Suprapubic skin (tissue), 4 donors: Measurements from ENCODE around the gene RETREG1. TPM values are rescaled to one million over a fixed set of nuclear protein-coding genes. Genes with fewer than 3 reads are reported as not detected.

ENCODE experiments used
- DNase-seq, 2 donors: peaks; one replicate each; pipeline ENCODE4 v3.0.0-alpha.2; 2019; ENCODE audit warnings: low spot score in 2 of 2
- H3K27ac ChIP-seq: fragments of 200-600 bp; sonication (generic); one replicate; pipeline ENCODE4 v1.5.1; 2019
- H3K27me3 ChIP-seq: fragments of 200-600 bp; sonication (generic); one replicate; pipeline ENCODE4 v1.5.1; 2019
- H3K36me3 ChIP-seq: fragments of 200-600 bp; sonication (generic); one replicate; pipeline ENCODE4 v1.5.1; 2019
- H3K4me1 ChIP-seq: fragments of 200-600 bp; sonication (generic); one replicate; pipeline ENCODE4 v1.5.1; 2019
- H3K4me3 ChIP-seq: fragments of 200-600 bp; sonication (generic); one replicate; pipeline ENCODE4 v1.5.1; 2019; ENCODE audit warnings: mild to moderate bottlenecking
- H3K9me3 ChIP-seq: fragments of 200-600 bp; sonication (generic); one replicate; pipeline ENCODE4 v1.5.1; 2019
- EP300 ChIP-seq: sonication (generic); formaldehyde crosslinking; IDR thresholded peaks from one replicate; pipeline ENCODE4 v1.6.1; 2017; ENCODE audit warnings: antibody characterized with exemption
- POLR2A ChIP-seq, 2 donors: fragments of 450-650 bp; IDR thresholded peaks; one replicate each; pipeline ENCODE4 v1.6.1; 2017; ENCODE audit warnings: antibody characterized with exemption in 2 of 2, mild to moderate bottlenecking in 2 of 2, moderate library complexity in 2 of 2
- POLR2AphosphoS5 ChIP-seq, 3 donors: sonication (generic); formaldehyde crosslinking; IDR thresholded peaks; one replicate each; pipeline ENCODE4 v1.6.1; 2017; ENCODE audit warnings: antibody characterized with exemption in 3 of 3
- WGBS: methylation state at CpG from one replicate; pipeline ENCODE4 v1.1.5; 2018; 5-methylcytosine and 5-hydroxymethylcytosine counted together
- total RNA-seq, 4 donors: library from RNA; depleted of rRNA; stranded (reverse); fragments of >200 nt; gene quantifications; one replicate each; pipeline ENCODE4 v1.1.0, GENCODE V29; 2016
- TF ChIP-seq, protein P1 (sequence below), 2 donors: fragments of 200-600 bp in 1 of 2; fragments of 450-650 bp in 1 of 2; sonication (generic) in 1 of 2; IDR thresholded peaks; one replicate each; pipeline ENCODE4 v1.5.1; 2016 to 2019; ENCODE audit warnings: antibody characterized with exemption in 2 of 2, mild to moderate bottlenecking in 1 of 2, moderate library complexity in 1 of 2

Gene RETREG1
- total RNA-seq, 4 donors from 2014 or later = 24.7 to 47.3 (median 31.4) TPM

DNA sequence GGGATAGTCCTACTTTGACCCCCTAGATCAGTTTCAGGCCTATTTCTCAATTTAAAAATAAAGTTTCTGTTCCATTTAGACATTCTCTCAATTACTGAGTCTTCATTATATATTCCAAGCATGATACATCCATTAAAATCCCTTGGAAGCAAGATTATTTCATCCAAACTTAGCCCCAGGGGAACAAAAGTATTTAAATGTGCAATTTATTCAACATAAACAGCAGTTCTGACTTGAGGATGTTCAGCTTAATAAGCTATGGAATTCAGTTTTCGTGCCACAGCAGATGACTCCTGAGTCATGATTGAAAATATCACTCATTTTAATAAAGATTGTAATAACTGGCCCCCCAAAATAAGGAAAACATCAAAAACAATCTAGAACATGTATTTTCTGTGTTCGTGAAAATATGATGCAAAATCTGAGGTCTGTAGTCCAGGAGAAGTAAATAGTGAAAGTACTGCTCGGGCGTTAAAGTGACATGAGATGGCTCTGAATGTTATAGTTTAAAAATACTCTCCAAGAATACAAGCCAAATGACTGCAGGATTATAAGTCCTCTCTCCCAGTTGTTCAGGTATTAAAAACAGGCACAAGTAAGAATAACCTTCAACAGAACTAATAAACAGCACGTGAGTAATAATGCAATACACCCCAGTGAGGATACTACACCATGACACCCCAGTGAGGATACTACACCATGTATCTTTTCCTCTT lies 67.1 kb downstream of the RETREG1 start:
- no peaks in the 10 kb centered on the region for H3K36me3 ChIP-seq
- no peak overlapping the region for H3K4me3 ChIP-seq
- TF ChIP-seq, protein P1, sequence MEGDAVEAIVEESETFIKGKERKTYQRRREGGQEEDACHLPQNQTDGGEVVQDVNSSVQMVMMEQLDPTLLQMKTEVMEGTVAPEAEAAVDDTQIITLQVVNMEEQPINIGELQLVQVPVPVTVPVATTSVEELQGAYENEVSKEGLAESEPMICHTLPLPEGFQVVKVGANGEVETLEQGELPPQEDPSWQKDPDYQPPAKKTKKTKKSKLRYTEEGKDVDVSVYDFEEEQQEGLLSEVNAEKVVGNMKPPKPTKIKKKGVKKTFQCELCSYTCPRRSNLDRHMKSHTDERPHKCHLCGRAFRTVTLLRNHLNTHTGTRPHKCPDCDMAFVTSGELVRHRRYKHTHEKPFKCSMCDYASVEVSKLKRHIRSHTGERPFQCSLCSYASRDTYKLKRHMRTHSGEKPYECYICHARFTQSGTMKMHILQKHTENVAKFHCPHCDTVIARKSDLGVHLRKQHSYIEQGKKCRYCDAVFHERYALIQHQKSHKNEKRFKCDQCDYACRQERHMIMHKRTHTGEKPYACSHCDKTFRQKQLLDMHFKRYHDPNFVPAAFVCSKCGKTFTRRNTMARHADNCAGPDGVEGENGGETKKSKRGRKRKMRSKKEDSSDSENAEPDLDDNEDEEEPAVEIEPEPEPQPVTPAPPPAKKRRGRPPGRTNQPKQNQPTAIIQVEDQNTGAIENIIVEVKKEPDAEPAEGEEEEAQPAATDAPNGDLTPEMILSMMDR (IDR thresholded peaks at IDR 0.05) = no peak
- TF ChIP-seq POLR2A (IDR thresholded peaks at IDR 0.05) (no peak), EP300 (no peak)
- no peaks in the 10 kb centered on the region for H3K27me3 ChIP-seq
- WGBS = 44% methylated on average over 5 of the region's 5 CpGs
- peak overlapping the region; percentile 50 for H3K27ac ChIP-seq
- no peaks in the 10 kb centered on the region for H3K9me3 ChIP-seq
- no peak for DNase-seq
- peaks cover 26% of the 10 kb centered on the region for H3K4me1 ChIP-seq

DNA sequence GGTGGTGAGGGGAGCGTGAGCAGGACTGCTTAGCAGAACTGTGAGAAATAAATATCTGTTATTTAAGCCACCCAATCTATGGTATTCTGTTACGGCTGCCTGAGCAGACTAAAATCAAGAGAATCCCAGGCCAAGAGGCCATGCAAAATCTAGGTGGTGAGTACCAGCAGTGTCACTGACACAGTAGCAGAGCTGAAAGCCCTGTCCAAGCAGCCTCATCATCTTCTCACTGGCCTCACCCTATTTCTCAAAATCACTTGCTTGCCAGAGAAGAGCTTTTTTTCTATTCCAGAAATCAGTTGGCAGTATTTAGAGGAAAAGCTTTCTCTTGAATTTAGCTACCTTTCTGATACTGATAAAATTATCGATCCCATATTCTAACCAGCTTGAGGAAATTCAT lies 68.0 kb downstream of the RETREG1 start:
- no peaks in the 10 kb centered on the region for H3K27me3 ChIP-seq
- H3K27ac ChIP-seq = peak overlapping the region; percentile 50
- no peaks in the 10 kb centered on the region for H3K9me3 ChIP-seq
- peaks cover 26% of the 10 kb centered on the region for H3K4me1 ChIP-seq
- H3K36me3 ChIP-seq = no peaks in the 10 kb centered on the region
- no peak for DNase-seq
- TF ChIP-seq EP300 (no peak), POLR2AphosphoS5 (IDR thresholded peaks at IDR 0.05) (no peak)
- WGBS = 65% methylated on average over 3 of the region's 3 CpGs
- H3K4me3 ChIP-seq = no peak overlapping the region

DNA sequence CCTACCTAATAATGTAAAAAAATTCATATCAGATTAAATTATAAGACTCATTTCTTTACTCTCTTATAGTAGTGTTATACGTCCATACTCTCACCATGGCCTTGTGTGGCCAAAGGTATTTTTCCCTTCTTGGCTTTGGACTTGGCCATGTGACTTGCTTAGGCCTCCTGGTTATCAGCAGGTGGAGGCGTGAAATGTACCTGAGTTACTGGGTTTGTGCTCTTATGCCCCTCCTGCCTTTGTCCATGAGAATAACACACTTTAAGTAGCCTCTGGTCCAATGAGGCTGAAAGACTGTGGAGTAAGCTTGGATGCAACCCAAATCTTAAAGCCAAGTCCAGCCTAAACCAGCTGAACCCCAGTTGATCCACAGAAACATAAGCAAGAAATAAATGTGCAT lies 68.7 kb downstream of the RETREG1 start:
- Histone ChIP-seq H3K27ac (peak overlapping the region; percentile 52), H3K4me1 (peaks cover 26% of the 10 kb centered on the region), H3K9me3 (no peaks in the 10 kb centered on the region), H3K4me3 (no peak overlapping the region), H3K36me3 (no peaks in the 10 kb centered on the region), H3K27me3 (no peaks in the 10 kb centered on the region)
- TF ChIP-seq, protein P1 (IDR thresholded peaks at IDR 0.05) = no peak
- TF ChIP-seq POLR2A (IDR thresholded peaks at IDR 0.05) = no peak
- no peak for TF ChIP-seq POLR2AphosphoS5 (IDR thresholded peaks at IDR 0.05)
- no peak for TF ChIP-seq EP300
- WGBS = 84% methylated on average over 2 of the region's 2 CpGs
- no peak for DNase-seq

DNA sequence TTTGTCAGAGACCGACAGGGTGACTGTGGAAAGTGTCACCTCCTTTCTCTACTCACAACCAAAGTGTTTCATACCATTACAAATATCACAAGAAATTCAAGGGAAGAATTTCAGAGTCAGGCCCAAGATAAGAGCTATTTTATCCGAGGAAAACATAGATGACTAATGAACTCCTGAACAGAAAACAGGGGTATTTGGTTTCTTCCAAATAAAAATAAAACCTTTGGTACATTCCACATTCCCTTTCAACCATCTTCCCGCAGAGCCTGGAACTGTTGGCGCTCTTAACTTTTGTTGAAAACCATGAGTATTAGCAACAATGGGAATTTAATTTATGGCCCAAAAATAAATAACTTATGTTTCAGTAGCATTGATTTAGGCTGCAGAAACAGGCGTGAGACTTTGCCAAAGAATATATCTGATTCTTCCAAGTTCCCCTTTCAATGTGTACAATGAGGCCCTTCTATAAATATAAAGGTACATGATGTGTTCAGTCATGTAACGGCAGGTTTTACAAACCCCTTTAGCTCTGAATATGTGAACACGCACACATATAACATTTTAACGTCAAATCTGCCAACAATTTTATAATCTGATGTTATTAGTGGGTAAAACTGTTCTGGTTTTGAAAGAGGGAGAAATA lies 69.5 kb downstream of the RETREG1 start:
- DNase-seq = no peak
- 56% methylated on average over 8 of the region's 8 CpGs for WGBS
- H3K27me3 ChIP-seq = no peaks in the 10 kb centered on the region
- H3K4me3 ChIP-seq = no peak overlapping the region
- peak overlapping the region; percentile 52 for H3K27ac ChIP-seq
- no peaks in the 10 kb centered on the region for H3K36me3 ChIP-seq
- no peaks in the 10 kb centered on the region for H3K9me3 ChIP-seq
- TF ChIP-seq POLR2A (IDR thresholded peaks at IDR 0.05) (no peak), EP300 (no peak), POLR2AphosphoS5 (IDR thresholded peaks at IDR 0.05) (no peak)
- TF ChIP-seq, protein P1 (IDR thresholded peaks at IDR 0.05) = no peak
- peaks cover 23% of the 10 kb centered on the region for H3K4me1 ChIP-seq

DNA sequence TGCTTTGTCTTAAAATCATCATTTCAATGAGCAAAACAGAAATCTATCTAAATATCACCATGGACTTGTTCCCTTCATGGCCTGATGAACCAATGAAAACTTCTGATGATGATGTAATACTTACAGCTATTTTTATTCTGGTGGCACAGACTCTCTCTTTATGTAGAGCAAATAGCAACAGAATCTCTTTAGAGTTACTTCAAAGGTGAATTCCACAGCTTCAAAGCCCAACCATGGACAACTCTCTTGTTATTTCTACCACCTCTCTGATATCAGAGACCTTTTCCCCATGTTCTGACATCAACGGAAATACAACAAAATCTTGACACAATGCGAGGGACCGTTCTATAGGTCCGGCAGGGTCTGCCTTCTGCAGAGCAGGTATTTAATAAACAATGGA lies 70.1 kb downstream of the RETREG1 start:
- Histone ChIP-seq H3K27me3 (no peaks in the 10 kb centered on the region), H3K4me1 (peaks cover 27% of the 10 kb centered on the region), H3K36me3 (no peaks in the 10 kb centered on the region), H3K9me3 (no peaks in the 10 kb centered on the region), H3K27ac (peak overlapping the region; percentile 52), H3K4me3 (no peak overlapping the region)
- TF ChIP-seq POLR2A (IDR thresholded peaks at IDR 0.05) (no peak), EP300 (no peak), POLR2AphosphoS5 (IDR thresholded peaks at IDR 0.05) (no peak)
- TF ChIP-seq, protein P1 (IDR thresholded peaks at IDR 0.05) = no peak
- DNase-seq = no peak
- 72% methylated on average over 4 of the region's 4 CpGs for WGBS
